Panc1 (cell line): ENCODE measurements around the gene TREM2.
"Not testable (repeated sequence)": the region's sequence is repeated elsewhere in the genome, so short reads cannot be mapped to it uniquely, and the experiment has no call there.

Experiments
- POLR2AphosphoS5 ChIP-seq: IDR thresholded peaks from 2 replicates; pipeline ENCODE4 v1.6.1; 2012; ENCODE audit warnings: mild to moderate bottlenecking, low read depth, low read length, moderate library complexity
- SIN3A ChIP-seq: IDR thresholded peaks from 2 replicates; pipeline ENCODE4 v1.6.1; 2012; ENCODE audit warnings: low read depth, mild to moderate bottlenecking, low read length, moderate library complexity, borderline replicate concordance; ENCODE audit not compliant: insufficient read depth
- TF ChIP-seq, protein P1 (sequence below): fragments of 450-650 bp; IDR thresholded peaks from 2 replicates; pipeline ENCODE4 v1.5.1; 2017; ENCODE audit warnings: mild to moderate bottlenecking
- TF ChIP-seq, protein P2 (sequence below), 2 experiments: IDR thresholded peaks; 2 replicates each; pipeline ENCODE4 v1.6.1; 2011 to 2012; ENCODE audit warnings: low read depth in 2 of 2, control low read depth in 1 of 2, low read length in 1 of 2, mild to moderate bottlenecking in 1 of 2, moderate library complexity in 1 of 2; ENCODE audit not compliant: insufficient read depth in 1 of 2

DNA sequence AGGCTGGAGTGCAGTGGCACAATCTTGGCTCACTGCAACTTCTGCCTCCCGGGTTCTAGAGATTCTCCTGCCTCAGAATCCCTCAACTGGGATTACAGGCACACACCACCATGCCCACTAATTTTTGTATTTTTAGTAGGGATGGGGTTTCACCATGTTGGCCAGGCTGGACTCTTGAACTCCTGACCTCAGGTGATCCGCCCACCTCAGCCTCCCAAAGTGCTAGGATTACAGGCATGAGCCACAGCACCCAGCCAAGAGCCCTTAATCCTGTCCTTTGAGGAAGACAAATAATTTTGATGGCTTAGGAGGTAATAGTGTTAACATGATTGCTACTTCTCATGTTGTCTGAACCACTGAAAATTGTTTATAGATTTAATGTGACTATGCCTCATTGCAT is 47.9 kb downstream of the TREM2 start:
- TF ChIP-seq, protein P1, sequence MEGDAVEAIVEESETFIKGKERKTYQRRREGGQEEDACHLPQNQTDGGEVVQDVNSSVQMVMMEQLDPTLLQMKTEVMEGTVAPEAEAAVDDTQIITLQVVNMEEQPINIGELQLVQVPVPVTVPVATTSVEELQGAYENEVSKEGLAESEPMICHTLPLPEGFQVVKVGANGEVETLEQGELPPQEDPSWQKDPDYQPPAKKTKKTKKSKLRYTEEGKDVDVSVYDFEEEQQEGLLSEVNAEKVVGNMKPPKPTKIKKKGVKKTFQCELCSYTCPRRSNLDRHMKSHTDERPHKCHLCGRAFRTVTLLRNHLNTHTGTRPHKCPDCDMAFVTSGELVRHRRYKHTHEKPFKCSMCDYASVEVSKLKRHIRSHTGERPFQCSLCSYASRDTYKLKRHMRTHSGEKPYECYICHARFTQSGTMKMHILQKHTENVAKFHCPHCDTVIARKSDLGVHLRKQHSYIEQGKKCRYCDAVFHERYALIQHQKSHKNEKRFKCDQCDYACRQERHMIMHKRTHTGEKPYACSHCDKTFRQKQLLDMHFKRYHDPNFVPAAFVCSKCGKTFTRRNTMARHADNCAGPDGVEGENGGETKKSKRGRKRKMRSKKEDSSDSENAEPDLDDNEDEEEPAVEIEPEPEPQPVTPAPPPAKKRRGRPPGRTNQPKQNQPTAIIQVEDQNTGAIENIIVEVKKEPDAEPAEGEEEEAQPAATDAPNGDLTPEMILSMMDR: not testable (repeated sequence)
- TF ChIP-seq SIN3A, POLR2AphosphoS5: not testable (repeated sequence)
- TF ChIP-seq, protein P2, sequence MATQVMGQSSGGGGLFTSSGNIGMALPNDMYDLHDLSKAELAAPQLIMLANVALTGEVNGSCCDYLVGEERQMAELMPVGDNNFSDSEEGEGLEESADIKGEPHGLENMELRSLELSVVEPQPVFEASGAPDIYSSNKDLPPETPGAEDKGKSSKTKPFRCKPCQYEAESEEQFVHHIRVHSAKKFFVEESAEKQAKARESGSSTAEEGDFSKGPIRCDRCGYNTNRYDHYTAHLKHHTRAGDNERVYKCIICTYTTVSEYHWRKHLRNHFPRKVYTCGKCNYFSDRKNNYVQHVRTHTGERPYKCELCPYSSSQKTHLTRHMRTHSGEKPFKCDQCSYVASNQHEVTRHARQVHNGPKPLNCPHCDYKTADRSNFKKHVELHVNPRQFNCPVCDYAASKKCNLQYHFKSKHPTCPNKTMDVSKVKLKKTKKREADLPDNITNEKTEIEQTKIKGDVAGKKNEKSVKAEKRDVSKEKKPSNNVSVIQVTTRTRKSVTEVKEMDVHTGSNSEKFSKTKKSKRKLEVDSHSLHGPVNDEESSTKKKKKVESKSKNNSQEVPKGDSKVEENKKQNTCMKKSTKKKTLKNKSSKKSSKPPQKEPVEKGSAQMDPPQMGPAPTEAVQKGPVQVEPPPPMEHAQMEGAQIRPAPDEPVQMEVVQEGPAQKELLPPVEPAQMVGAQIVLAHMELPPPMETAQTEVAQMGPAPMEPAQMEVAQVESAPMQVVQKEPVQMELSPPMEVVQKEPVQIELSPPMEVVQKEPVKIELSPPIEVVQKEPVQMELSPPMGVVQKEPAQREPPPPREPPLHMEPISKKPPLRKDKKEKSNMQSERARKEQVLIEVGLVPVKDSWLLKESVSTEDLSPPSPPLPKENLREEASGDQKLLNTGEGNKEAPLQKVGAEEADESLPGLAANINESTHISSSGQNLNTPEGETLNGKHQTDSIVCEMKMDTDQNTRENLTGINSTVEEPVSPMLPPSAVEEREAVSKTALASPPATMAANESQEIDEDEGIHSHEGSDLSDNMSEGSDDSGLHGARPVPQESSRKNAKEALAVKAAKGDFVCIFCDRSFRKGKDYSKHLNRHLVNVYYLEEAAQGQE (IDR thresholded peaks at IDR 0.05; ENCODE audit: insufficient read depth in 1 of 2, low read depth in 2 of 2, low read length in 1 of 2): not testable (repeated sequence)
